ENCODE data around the gene PLK2. TPM values are rescaled to one million over a fixed set of nuclear protein-coding genes. Genes with fewer than 3 reads are reported as not detected.
A peak's percentile ranks its signal among the peaks of the same experiment; 100 is the strongest.

PLK2 gene
- total and polyA plus RNA-seq, 2 donors (not counting 3 experiments of a cell fraction or from before 2014, with no cell fraction given): 199 to 250 TPM

GRCh38 chr5:58454025-58454424 is 5.9 kb downstream of the PLK2 start:
- POLR2A ChIA-PET: interaction anchor here (0.9 kb wide), 1 partner anchor 209 kb away, joined by 3 read pairs; no protein-coding TSS in a partner anchor
- CTCF ChIA-PET: interaction anchor here (1.5 to 5.0 kb wide), 3 partner anchors 566 to 955 kb away, joined by 3 to 42 read pairs (median 4); no protein-coding TSS in a partner anchor

GRCh38 chr5:58453306-58453705 is 6.6 kb downstream of the PLK2 start:
- H3K4me2 ChIP-seq (ENCODE audit: insufficient read depth, low read length): peak overlapping the region; percentile 95

More at GRCh38 chr5:58454025-58454424, 5.9 kb downstream of the PLK2 start:
- dilution Hi-C loops (cut with MboI; ENCODE audit: extremely low pct_ligation_motif_present, low sequenced_read_pairs): loop anchor here (25.0 kb wide), 2 partner anchors 667 to 967 kb away; partner anchors contain the start of gene ACTBL2
- Histone ChIP-seq H3K9me3 (replicated peaks; ENCODE audit: control insufficient read depth, insufficient read depth, low read length) (no peaks in the 10 kb centered on the region), H3K4me1 (ENCODE audit: control insufficient read depth, extremely low read depth, insufficient read depth, low read length) (peaks cover 32% of the 10 kb centered on the region), H3K27me3 (ENCODE audit: control insufficient read depth in 2 of 2, insufficient read depth in 2 of 2, low read length in 2 of 2) (no peaks in the 10 kb centered on the region), H3K36me3 (ENCODE audit: control insufficient read depth in 2 of 2, extremely low read depth in 1 of 2, insufficient read depth in 2 of 2, low read length in 2 of 2) (peaks cover 33 to 47% of the 10 kb centered on the region in 2 experiments), H3K27ac (ENCODE audit: insufficient read depth, low read depth, low read length) (peak overlapping the region; percentile 27), H3K4me2 (ENCODE audit: insufficient read depth, low read length) (peak overlapping the region; percentile 95), H3K9ac (replicated peaks; ENCODE audit: extremely low read depth, insufficient read depth, low read length) (no peak overlapping the region), H2AFZ (ENCODE audit: low read depth, low read length) (no peak overlapping the region), H4K20me1 (replicated peaks; ENCODE audit: control insufficient read depth, extremely low read depth, insufficient read depth, low read length) (peaks cover 14% of the 10 kb centered on the region), H3K79me2 (ENCODE audit: control insufficient read depth, insufficient read depth, low read length) (peaks cover 47% of the 10 kb centered on the region), H3K4me3 (replicated peaks in 1 of 3; ENCODE audit: insufficient read depth in 1 of 3, low read depth in 1 of 3, low read length in 3 of 3) (peak overlapping the region in 2 of 3 experiments; percentile 3 to 94), H3K9me1 (replicated peaks; ENCODE audit: control insufficient read depth, extremely low read depth, insufficient read depth, low read length) (no peaks in the 10 kb centered on the region)
- intact Hi-C loops (cut with micrococcal nuclease): no loop called here
- DNase-seq (ENCODE audit: low read depth, low spot score) (no peak), FAIRE-seq (no peak)
- TF ChIP-seq POLR2A (IDR thresholded peaks at IDR 0.05; ENCODE audit: low read depth, low read length) (peak; percentile 14), GATA2 (IDR thresholded peaks at IDR 0.05; ENCODE audit: insufficient read depth, insufficient read length, low read depth, low read length) (no peak)
- BruUV-seq (replicated peaks): no TSS peak

More at GRCh38 chr5:58453306-58453705, 6.6 kb downstream of the PLK2 start:
- peaks cover 32% of the 10 kb centered on the region for H3K4me1 ChIP-seq (ENCODE audit: control insufficient read depth, extremely low read depth, insufficient read depth, low read length)
- H3K27me3 ChIP-seq (ENCODE audit: control insufficient read depth in 2 of 2, insufficient read depth in 2 of 2, low read length in 2 of 2): no peaks in the 10 kb centered on the region
- intact Hi-C loops (cut with micrococcal nuclease) (no loop called here), dilution Hi-C loops (cut with MboI; ENCODE audit: extremely low pct_ligation_motif_present, low sequenced_read_pairs) (loop anchor here (25.0 kb wide), 2 partner anchors 666 to 966 kb away; partner anchors contain the start of gene ACTBL2)
- H3K9me1 ChIP-seq (replicated peaks; ENCODE audit: control insufficient read depth, extremely low read depth, insufficient read depth, low read length): no peaks in the 10 kb centered on the region
- H3K36me3 ChIP-seq (ENCODE audit: control insufficient read depth in 2 of 2, extremely low read depth in 1 of 2, insufficient read depth in 2 of 2, low read length in 2 of 2): peaks cover 30 to 43% of the 10 kb centered on the region in 2 experiments
- H3K27ac ChIP-seq (ENCODE audit: insufficient read depth, low read depth, low read length): no peak overlapping the region
- peaks cover 14% of the 10 kb centered on the region for H4K20me1 ChIP-seq (replicated peaks; ENCODE audit: control insufficient read depth, extremely low read depth, insufficient read depth, low read length)
- ChIA-PET POLR2A (interaction anchor here (0.9 kb wide), 1 partner anchor 208 kb away, joined by 3 read pairs; no protein-coding TSS in a partner anchor), CTCF (interaction anchor here (1.5 to 5.0 kb wide), 3 partner anchors 565 to 954 kb away, joined by 3 to 42 read pairs (median 4); no protein-coding TSS in a partner anchor)
- DNase-seq (ENCODE audit: low read depth, low spot score) (no peak), FAIRE-seq (no peak)
- TF ChIP-seq POLR2A (IDR thresholded peaks at IDR 0.05; ENCODE audit: low read depth, low read length): peak; percentile 64
- no peak for TF ChIP-seq FOS (IDR thresholded peaks at IDR 0.05; ENCODE audit: borderline replicate concordance, insufficient read depth, low read length)
- peaks cover 40% of the 10 kb centered on the region for H3K79me2 ChIP-seq (ENCODE audit: control insufficient read depth, insufficient read depth, low read length)
- H2AFZ ChIP-seq (ENCODE audit: low read depth, low read length): no peak overlapping the region
- peak overlapping the region in 1 of 3 experiments; percentile 94 for H3K4me3 ChIP-seq (replicated peaks in 1 of 3; ENCODE audit: insufficient read depth in 1 of 3, low read depth in 1 of 3, low read length in 3 of 3)
- BruUV-seq (replicated peaks): no TSS peak
- no peak overlapping the region for H3K9ac ChIP-seq (replicated peaks; ENCODE audit: extremely low read depth, insufficient read depth, low read length)
- H3K9me3 ChIP-seq (replicated peaks; ENCODE audit: control insufficient read depth, insufficient read depth, low read length): no peaks in the 10 kb centered on the region

Measured in endothelial cell of umbilical vein (primary cell).